Panc1 (cell line): ENCODE results near the gene KCNIP3.

ENCODE experiments used
- CTCF ChIP-seq: fragments of 450-650 bp; IDR thresholded peaks from 2 replicates; pipeline ENCODE4 v1.5.1; 2017; ENCODE audit warnings: mild to moderate bottlenecking
- POLR2AphosphoS5 ChIP-seq: IDR thresholded peaks from 2 replicates; pipeline ENCODE4 v1.6.1; 2012; ENCODE audit warnings: mild to moderate bottlenecking, low read depth, low read length, moderate library complexity

- TF ChIP-seq CTCF (no peak), POLR2AphosphoS5 (no peak)
These were observed 34.1 kb upstream of the KCNIP3 start for GRCh38 chr2:95262896-95263542.
